GM12878 (cell line): ENCODE measurements around the gene EPHB1.

Experiments used
- EP300 ChIP-seq, 2 experiments: fragments of 150-350 bp in 1 of 2; IDR thresholded peaks; 2 replicates each; pipeline ENCODE4 v1.6.1; 2011 to 2012; ENCODE audit warnings: low read depth in 2 of 2, low read length in 2 of 2, borderline replicate concordance in 1 of 2, improper control_type of control experiment in 1 of 2, inconsistent platforms in 1 of 2; ENCODE audit not compliant: control insufficient read depth in 1 of 2
- EZH2 ChIP-seq: IDR thresholded peaks from 2 replicates; pipeline ENCODE4 v1.6.1; 2012; ENCODE audit warnings: low read depth, mild to moderate bottlenecking, control low read depth, inconsistent platforms, low read length, borderline replicate concordance; ENCODE audit not compliant: control insufficient read depth
- HDAC6 ChIP-seq: fragments of 200-600 bp; sonication (generic); IDR thresholded peaks from one replicate; pipeline ENCODE4 v1.8.0; 2017; ENCODE audit warnings: antibody characterized with exemption; ENCODE audit not compliant: unreplicated experiment
- NFIC ChIP-seq: IDR thresholded peaks from 2 replicates; pipeline ENCODE4 v1.6.1; 2012; ENCODE audit warnings: low read depth, mild to moderate bottlenecking, inconsistent platforms, low read length, moderate library complexity
- SUPT20H ChIP-seq: IDR thresholded peaks from 2 replicates; pipeline ENCODE4 v1.6.1; 2011; ENCODE audit warnings: low read depth, mild to moderate bottlenecking, low read length, moderate library complexity, borderline replicate concordance; ENCODE audit not compliant: control insufficient read depth

DNA sequence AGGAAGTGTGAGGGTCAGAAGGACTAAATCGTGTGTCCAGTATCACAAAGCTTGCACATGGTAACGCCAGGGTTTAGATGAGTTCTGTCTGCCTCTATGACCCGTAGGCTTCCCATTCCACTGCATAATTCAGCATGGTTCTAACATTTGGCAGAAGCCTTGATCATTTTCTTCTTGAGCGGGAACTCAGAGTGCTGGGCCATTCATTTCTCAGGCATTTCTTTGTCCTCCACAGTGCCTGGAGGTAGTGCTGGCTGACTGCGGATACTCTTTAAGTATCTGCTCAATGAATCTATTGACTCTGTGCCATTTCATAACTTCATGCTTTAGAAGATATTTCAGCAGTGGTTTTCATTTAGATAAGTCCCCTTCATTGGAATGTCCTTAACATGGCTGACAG, 370.2 kb downstream of the EPHB1 start:
- TF ChIP-seq EP300 (IDR thresholded peaks at IDR 0.05; ENCODE audit: borderline replicate concordance in 1 of 2, control insufficient read depth in 1 of 2, low read depth in 2 of 2, low read length in 2 of 2) (no peak), HDAC6 (no peak), EZH2 (no peak), SUPT20H (no peak), NFIC (no peak)
